T follicular helper cell (primary cell): ENCODE measurements around the gene CRISPLD2.
"Not testable (repeated sequence)": the region's sequence is repeated elsewhere in the genome, so short reads cannot be mapped to it uniquely, and the experiment has no call there.

Experiments used
- DNase-seq: peaks from one replicate; pipeline ENCODE4 v3.0.0-alpha.2; 2020; ENCODE audit warnings: low read depth

Gene CRISPLD2

DNA sequence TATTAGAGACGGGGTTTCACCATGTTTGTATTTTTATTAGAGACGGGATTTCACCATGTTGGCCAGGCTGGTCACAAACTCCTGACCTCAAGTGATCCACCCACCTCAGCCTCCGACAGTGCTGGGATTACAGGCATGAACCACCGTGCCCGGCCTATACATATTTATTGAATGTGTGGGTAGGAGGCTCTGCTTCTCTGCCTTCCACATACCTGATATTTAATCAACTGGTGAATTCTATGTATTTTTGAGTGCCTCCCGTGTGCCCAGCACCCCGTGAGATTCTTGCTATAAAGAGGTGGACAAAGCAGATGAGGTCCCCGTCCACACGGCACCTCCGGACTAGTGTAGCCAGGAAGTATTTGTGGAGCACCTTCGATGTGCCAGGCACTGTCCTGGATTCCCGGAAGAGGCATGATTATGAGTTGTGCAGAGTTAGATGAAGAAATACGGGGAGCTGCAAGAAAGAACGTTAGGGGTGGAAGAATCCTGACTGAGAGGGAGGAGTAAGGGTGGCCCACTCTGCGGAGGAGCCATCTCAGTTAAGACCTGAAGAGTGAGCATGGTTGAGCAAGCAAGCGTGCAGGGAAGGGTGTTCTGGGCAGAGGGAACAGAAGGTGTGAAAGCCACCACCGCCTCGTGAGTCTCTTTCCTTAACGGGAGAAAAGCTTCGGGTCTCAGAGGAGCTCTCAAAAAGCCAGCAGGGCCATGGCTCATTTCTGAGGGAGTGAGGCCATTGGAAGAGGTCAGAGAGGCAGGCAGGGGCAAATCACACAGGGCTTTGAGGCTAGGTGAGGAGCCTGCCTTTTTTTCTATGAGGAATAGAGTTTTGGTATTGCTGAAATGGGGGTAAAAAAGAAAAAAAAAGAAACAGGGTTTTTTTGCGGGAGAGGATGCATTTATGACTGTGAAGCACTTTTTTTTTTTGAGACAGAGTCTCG, 21.2 kb downstream of the CRISPLD2 start:
- DNase-seq = no peak

DNA sequence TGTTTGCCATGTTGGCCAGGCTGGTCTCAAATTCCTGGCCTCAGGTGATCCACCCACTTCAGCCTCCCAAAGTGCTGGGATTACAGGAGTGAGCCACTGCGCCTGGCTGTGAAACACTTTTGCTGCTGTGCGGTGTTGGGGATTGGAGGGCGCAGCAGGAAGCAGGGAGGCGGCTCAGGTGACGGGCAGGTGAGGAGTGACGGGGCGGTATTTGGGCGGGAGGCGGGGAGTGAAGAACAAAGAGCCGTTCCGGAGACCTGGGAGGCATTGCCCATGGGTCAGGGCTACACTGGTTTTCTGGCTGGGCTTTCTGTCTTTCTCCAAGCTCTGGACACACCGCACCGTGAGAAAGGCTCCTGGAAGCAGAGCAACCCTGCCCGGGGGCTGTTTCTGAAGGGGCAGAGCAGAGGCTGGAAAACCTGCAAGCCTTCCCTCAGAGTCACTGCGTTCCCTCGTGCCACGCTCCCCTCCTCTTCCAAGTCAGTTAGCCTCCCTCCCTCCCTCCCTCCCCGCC, 22.1 kb downstream of the CRISPLD2 start:
- DNase-seq = no peak

DNA sequence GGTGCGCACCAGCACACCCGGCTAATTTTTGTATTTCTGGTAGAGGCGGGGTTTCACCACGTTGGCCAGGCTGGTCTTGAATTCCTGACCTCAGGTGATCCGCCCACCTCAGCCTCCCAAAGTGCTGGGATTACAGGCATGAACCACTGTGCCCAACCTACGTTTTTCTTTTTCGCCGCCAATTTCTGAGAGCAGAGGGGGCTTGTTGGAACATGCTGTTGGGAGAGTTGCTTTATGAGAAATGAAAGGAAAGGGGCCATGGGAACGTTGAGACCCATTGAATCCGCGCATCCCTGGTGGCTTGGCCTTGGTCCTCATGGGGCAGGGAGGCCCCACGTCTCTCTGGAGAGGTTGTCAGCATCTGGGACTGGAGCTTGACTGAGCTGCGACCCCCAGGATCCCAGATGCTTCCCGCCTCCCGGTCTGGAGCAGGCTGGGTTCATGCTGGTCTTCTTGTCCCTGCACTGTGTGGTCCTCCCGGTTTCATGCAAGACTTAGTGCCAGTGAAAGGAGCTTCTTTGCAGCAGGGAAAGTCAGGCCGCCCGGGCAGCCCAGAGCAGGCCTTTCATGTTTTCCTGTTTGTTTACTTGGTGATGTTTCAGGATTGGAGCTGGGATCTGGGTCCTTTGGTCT, 22.8 kb downstream of the CRISPLD2 start:
- DNase-seq = no peak

DNA sequence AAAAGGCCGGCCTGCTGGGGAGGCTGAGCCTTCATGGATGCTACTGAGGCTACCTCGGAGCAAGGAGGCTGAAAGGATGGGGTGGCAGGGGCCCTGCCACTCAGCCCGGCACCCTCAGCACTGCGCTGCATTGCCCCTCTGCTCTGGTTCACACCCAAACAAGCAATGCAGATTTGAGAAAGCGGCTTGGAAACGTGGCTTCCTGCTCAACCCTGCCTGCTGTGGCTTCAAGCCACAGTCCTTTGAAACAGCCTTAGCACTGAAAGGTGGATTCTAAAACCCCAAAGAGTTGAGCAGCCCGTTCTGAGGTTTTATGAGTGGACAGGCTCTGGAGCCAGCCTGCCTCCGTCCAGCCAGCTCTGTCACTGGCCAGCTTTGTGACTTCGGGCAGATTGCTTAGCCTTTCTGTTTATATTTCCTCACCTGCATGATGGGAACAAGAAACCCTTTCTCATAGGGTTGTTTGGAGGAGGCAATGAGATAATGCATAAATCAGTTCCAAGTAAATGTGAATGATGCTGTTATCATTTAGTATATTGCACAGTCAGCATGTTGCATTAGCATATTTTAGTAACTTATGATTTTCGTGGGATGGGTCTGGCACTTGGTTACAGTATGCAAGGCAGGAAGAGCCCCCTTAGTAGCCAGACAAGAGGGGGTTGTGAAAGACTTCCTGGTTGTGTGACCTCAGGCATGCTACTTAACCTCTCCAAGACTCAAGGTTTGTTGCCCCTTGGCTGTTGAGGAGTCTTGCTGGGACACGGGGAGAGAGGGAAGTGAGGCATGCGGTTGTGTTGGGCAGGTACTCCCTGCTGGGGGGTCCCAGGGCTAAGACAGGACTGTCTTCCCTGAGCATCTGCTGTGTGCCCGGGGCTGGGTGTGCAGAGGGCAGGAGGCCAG, 23.6 kb downstream of the CRISPLD2 start:
- DNase-seq = no peak

DNA sequence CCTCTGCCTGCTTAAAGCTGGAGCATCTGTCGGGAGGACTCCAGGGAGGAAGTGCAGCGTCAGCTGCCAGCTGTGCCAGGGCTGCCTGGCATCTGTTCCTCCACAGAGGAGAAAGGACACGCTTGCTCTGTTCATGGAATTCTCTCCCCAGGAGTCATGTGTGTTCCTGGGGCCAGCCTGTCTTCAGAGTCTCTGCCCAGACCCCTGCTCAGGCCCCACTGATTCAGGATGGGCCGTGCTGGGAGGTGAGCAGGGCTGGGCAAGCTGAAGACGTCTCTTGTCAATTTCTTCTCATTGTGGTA, 24.2 kb downstream of the CRISPLD2 start:
- no peak for DNase-seq

GRCh38 chr16:84844559-84845495, 25.0 kb downstream of the CRISPLD2 start:
- DNase-seq = no peak

GRCh38 chr16:84845496-84846002, 25.8 kb downstream of the CRISPLD2 start:
- no peak for DNase-seq

DNA sequence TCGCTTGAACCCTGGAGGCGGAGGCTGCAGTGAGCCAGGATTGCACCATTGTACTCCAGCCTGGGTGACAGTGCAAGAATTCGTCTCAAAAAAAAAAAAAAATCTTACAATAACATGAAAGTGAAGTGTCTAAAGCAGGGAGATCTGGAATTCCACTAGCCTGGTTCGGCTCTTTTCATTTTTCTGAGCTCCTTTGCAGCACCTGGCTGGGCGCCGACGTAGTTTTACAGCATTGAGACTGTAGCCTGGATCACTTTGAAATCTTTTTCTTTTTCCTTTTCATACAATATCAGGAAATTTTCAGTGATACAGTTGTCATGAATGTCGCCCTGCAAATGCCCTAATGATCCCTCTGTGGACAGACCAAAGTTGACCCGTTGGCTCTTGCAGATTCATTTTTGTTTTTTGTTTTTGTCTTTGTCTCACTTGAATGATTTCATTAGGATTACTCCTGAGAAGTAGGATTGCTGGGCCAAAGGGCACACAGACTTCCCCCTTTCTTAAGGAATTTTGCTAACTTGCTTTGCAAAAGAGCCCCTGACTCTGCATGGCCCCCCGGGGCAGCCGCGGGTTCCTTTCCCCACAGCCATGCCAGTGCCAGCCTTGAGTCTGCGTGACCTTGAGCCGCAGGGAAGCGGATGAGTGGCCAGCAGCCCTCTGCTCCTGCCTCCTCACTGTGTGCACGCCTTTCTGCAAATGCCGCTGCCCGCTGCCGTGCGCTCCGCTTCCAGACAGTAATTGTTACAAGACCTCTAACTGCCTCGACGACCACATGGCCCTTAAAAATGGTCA, 28.0 kb downstream of the CRISPLD2 start:
- DNase-seq = no peak

DNA sequence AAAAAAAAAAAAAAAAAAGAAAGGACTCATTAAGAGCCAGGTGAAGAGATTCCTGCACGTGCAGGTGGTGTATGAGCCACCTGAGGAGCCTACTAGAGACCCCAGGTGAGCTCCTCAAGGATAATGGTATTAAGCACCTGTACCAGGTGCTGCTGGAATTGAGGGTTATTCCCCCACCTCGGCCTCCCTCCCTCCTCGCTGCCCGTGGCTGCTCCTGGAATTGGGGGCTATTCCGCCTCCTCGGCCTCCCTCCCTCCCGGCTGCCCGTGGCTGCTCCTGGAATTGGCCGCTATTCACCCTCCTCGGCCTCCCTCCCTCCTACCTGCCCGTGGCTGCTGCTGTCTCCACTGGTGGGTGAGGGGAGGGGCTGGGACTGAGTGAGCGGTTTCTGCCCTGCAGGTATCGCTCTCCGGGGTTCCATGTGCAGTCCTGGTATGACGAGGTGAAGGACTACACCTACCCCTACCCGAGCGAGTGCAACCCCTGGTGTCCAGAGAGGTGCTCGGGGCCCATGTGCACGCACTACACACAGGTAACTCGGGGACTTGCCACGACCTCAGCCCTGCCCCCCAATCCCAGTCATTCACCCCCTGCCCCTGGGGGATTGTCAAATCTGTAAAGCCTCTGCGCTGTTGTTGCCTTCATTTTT, 29.3 kb downstream of the CRISPLD2 start:
- no peak for DNase-seq

DNA sequence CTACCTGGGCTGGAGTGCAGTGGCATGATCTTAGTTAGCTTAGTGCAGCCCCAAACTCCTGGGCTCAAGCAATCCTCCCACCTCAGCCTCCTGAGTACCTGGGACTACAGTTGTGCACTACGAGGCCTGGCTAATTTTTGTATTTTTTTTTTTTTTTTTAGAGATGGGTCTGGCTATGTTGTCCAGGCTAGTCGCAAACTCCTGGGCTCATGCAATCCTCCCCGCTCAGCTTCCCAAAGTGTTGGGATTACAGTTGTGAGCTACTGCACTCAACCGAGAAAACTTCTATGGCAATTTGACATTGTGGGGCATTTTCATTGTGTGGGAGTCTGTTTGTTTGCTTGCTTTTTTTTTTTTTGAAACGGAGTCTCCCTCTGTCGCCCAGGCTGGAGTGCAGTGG, 30.0 kb downstream of the CRISPLD2 start:
- no peak for DNase-seq

GRCh38 chr16:84850714-84851113, 30.9 kb downstream of the CRISPLD2 start:
- DNase-seq = no peak

- DNase-seq = no peak
Measured at GRCh38 chr16:84851192-84852127, 31.7 kb downstream of the CRISPLD2 start.

GRCh38 chr16:84853534-84853933, 33.7 kb downstream of the CRISPLD2 start:
- no peak for DNase-seq

- no peak for DNase-seq
Measured at GRCh38 chr16:84854759-84855158, 35.0 kb downstream of the CRISPLD2 start.

- DNase-seq = not testable (repeated sequence)
Measured at GRCh38 chr16:84855435-84856202, 35.8 kb downstream of the CRISPLD2 start.

DNA sequence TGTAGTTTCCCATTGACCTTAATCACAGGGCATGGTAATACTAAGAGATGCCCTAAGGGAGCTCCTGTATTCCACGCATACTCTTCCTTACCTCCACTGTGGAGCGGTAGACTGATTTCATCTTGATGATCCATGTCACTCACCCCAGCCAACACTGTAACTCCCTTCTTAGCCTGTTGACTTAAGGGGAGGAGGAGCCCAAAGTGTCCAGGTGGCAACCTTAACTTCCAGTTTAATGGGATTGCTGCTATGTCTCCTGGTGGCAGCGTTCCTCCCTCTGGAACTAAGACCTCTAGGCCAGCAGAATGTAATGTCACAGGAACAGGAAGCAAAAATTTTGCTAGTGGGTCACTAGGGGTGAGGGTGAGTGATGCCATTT, 36.4 kb downstream of the CRISPLD2 start:
- not testable (repeated sequence) for DNase-seq

DNA sequence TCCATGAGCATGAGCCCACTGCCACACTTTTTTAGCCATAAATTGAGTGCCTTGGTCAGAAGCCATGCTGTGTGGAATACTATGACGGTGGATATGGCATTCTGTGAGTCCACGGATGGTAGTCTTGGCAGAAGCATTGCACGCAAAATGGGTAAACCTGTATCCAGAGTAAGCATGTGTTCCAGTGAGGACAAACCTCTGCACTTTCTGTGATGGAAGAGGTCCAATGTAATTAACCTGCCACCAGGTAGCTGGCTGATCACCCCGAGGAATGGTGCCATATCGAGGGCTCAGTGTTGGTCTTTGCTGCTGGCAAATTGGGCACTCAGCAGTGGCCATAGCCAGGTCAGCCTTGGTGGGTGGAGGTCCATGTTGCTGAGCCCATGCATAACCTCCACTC, 37.0 kb downstream of the CRISPLD2 start:
- not testable (repeated sequence) for DNase-seq

DNA sequence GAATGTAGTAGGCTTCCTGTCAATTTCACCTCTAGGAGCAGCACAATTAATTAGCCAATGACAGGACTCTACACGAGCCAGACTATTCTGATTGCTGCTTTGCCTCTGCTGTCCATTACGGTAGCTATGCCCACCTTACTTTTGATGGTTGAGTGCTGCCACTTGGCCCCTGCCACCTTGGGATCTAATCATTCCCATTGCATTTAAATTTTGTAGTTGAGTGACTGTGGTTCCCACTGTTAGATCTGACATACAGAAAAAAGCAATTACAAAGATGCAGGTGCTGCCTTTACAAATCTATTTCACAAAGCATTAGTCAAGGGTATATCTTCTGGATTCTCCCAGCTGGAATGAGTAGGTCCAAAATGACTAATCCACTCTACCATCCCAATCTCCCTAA, 39.9 kb downstream of the CRISPLD2 start:
- no peak for DNase-seq
